Neutrophil (primary cell): ENCODE results near the gene ARAP3.

ENCODE experiments used
- H3K27ac ChIP-seq: fragments of 200-600 bp; sonication (generic); 2 replicates; pipeline ENCODE4 v1.5.1; 2016; ENCODE audit warnings: mild to moderate bottlenecking, moderate library complexity
- H3K27me3 ChIP-seq: fragments of 200-600 bp; sonication (generic); 2 replicates; pipeline ENCODE4 v1.6.0; 2016; ENCODE audit warnings: mild to moderate bottlenecking
- H3K36me3 ChIP-seq: fragments of 200-600 bp; sonication (generic); 2 replicates; pipeline ENCODE4 v1.5.1; 2017
- H3K4me1 ChIP-seq, 2 experiments: fragments of 200-600 bp in 1 of 2; sonication (generic) in 1 of 2; 1 replicate in 1 of 2; 2 replicates in 1 of 2; pipeline versions ENCODE4 v1.5.1 to v1.6.1; 2013 to 2016; ENCODE audit warnings: low read depth in 1 of 2, low read length in 1 of 2, mild to moderate bottlenecking in 1 of 2, moderate library complexity in 1 of 2; ENCODE audit not compliant: control insufficient read depth in 1 of 2, insufficient read depth in 1 of 2
- H3K4me3 ChIP-seq, 2 experiments: fragments of 200-600 bp in 1 of 2; sonication (generic) in 1 of 2; 1 replicate in 1 of 2; 2 replicates in 1 of 2; pipeline ENCODE4 v1.5.1; 2013 to 2016; ENCODE audit warnings: low read depth in 1 of 2, low read length in 1 of 2, mild to moderate bottlenecking in 1 of 2, moderate library complexity in 1 of 2
- H3K9me3 ChIP-seq: fragments of 200-600 bp; sonication (generic); 2 replicates; pipeline ENCODE4 v1.5.1; 2016
- CTCF ChIP-seq: fragments of 200-600 bp; sonication (generic); IDR thresholded peaks from 2 replicates; pipeline ENCODE4 v1.5.1; 2016; ENCODE audit warnings: antibody characterized with exemption

Gene ARAP3

GRCh38 chr5:141691286-141691866 is 9.3 kb upstream of the ARAP3 start:
- TF ChIP-seq CTCF: no peak
- Histone ChIP-seq H3K36me3 (no peaks in the 10 kb centered on the region), H3K27me3 (peaks cover 16% of the 10 kb centered on the region), H3K9me3 (no peaks in the 10 kb centered on the region), H3K27ac (no peak overlapping the region), H3K4me3 (no peak overlapping the region), H3K4me1 (peaks cover 12 to 13% of the 10 kb centered on the region in 2 experiments)

GRCh38 chr5:141686648-141687416 is 4.8 kb upstream of the ARAP3 start:
- Histone ChIP-seq H3K27me3 (no peaks in the 10 kb centered on the region), H3K36me3 (no peaks in the 10 kb centered on the region), H3K9me3 (no peaks in the 10 kb centered on the region), H3K27ac (no peak overlapping the region), H3K4me1 (peaks cover 36 to 42% of the 10 kb centered on the region in 2 experiments), H3K4me3 (no peak overlapping the region)
- TF ChIP-seq CTCF: no peak

DNA sequence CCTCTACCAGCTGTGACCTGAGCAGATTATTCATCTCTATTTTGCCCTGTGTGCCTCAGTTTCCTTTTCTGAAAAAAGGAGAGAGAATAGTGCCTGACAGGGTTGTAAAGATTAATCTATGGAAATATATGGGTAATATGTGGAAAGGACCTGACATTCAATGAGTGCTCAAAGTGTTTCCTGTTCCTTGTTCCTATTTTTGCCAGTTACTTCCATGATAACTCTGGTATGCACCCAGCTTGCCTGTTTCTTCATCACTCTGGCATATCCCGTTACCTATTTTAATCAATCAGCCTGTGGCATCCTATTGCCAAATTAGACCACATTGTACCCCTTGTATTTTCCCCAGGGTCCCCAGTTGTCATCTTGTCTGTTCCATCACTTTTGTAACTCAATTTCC is 3.6 kb upstream of the ARAP3 start:
- no peak for TF ChIP-seq CTCF
- peaks cover 42 to 47% of the 10 kb centered on the region in 2 experiments for H3K4me1 ChIP-seq
- no peaks in the 10 kb centered on the region for H3K36me3 ChIP-seq

DNA sequence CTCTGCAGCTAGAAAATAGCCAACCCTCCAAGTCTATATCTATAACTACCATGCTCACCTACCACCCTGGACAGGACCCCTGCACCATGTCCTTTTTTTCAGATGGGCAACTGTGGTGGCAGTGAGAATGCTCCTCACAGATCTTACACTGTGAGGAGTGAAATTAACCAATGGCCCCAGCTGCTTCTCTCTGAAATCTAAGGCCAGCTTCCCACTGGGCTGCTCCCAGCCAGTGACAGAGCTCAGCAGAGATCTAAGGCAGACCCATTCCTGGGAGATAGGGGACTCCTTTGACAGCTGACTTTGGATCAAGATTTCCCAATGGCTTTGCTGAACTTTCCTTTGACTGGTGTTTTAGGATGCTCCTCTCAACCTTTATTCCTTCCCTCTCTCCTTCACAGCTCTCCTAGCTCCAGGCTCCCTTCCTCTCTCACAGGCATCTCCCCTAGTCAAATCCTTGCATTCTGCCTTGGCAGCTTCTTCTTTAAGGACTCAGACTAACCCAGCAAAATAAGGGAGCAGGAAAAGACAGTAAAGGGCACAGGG is 1.6 kb upstream of the ARAP3 start:
- peak overlapping the region; percentile 96 to 98 for H3K4me3 ChIP-seq
- H3K36me3 ChIP-seq: peaks cover 16% of the 10 kb centered on the region
- no peaks in the 10 kb centered on the region for H3K9me3 ChIP-seq
- H3K27me3 ChIP-seq: no peaks in the 10 kb centered on the region
- H3K4me1 ChIP-seq: peaks cover 57 to 61% of the 10 kb centered on the region in 2 experiments
- TF ChIP-seq CTCF: no peak
- H3K27ac ChIP-seq: peak overlapping the region; percentile 99

More for the DNA sequence above, 3.6 kb upstream of the ARAP3 start:
- Histone ChIP-seq H3K27me3 (no peaks in the 10 kb centered on the region), H3K4me3 (no peak overlapping the region), H3K27ac (peak overlapping the region; percentile 99), H3K9me3 (no peaks in the 10 kb centered on the region)

DNA sequence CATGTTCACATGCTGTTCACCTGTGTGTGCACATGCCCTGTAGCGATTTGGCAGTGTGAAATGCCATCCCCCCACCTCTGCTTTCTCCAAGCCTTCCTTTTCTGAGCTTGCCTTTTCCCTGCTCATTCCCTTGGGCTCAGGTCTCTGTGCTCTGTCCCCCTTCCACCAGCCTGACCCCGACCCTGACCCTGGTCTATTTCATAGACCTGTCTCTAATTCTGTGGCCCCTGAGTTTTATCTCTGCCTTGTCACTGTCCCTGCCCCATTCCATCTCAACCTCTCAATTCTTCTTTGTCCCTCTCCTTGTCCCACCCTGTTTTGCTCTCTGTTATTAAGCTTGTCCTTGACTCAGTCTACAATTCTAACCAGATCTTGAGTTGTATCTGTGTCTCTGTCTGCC is 735 bp downstream of the ARAP3 start:
- no peak for TF ChIP-seq CTCF
- Histone ChIP-seq H3K27ac (peak overlapping the region; percentile 99), H3K27me3 (no peaks in the 10 kb centered on the region), H3K9me3 (no peaks in the 10 kb centered on the region), H3K36me3 (peaks cover 39% of the 10 kb centered on the region), H3K4me3 (peak overlapping the region; percentile 96 to 98), H3K4me1 (peaks cover 57 to 61% of the 10 kb centered on the region in 2 experiments)
